OCI-LY3 (cell line): Measurements from ENCODE around the gene PPP1R37.

ENCODE experiments used
- H2AFZ ChIP-seq: fragments of 200-600, 300-600 bp; shearing (Covaris generic); 2 replicates; pipeline ENCODE4 v1.6.0; 2014; ENCODE audit warnings: antibody characterized with exemption, low read depth, low read length
- H3K27ac ChIP-seq: fragments of 200-600, 300-600 bp; sonication (generic); 2 replicates; pipeline ENCODE4 v1.5.1; 2014; ENCODE audit warnings: mild to moderate bottlenecking, low read length, moderate library complexity, mixed read lengths
- H3K27me3 ChIP-seq: fragments of 200-600, 300-600 bp; sonication (generic); 2 replicates; pipeline ENCODE4 v1.6.1; 2014; ENCODE audit warnings: low read depth, low read length, mixed read lengths
- H3K36me3 ChIP-seq: fragments of 200-600, 300-600 bp; sonication (generic); replicated peaks from 2 replicates; pipeline ENCODE3; 2014; ENCODE audit warnings: low read depth, low read length, mixed read lengths
- H3K4me1 ChIP-seq: fragments of 300-600, 200-600 bp; sonication (generic); 2 replicates; pipeline ENCODE4 v1.6.1; 2014; ENCODE audit warnings: low read length, mixed read lengths
- H3K4me2 ChIP-seq: fragments of 200-600, 300-600 bp; sonication (generic); 2 replicates; pipeline ENCODE4 v1.6.1; 2014; ENCODE audit warnings: low read length, mixed read lengths
- H3K4me3 ChIP-seq: fragments of 300-600, 200-600 bp; sonication (generic); 2 replicates; pipeline ENCODE4 v1.5.1; 2014; ENCODE audit warnings: antibody characterized with exemption, mild to moderate bottlenecking, low read length, moderate library complexity
- H3K79me2 ChIP-seq: fragments of 300-600, 200-600 bp; shearing (Covaris generic); 2 replicates; pipeline ENCODE4 v1.6.1; 2014; ENCODE audit warnings: mild to moderate bottlenecking, low read length, mixed read lengths
- H3K9ac ChIP-seq: fragments of 300-600, 200-600 bp; shearing (Covaris generic); 2 replicates; pipeline ENCODE4 v1.6.0; 2014; ENCODE audit warnings: mild to moderate bottlenecking, low read length, moderate library complexity
- H3K9me3 ChIP-seq: fragments of 200-600, 300-600 bp; shearing (Covaris generic); 2 replicates; pipeline ENCODE4 v1.6.1; 2014; ENCODE audit warnings: low read length, mixed read lengths; ENCODE audit not compliant: insufficient read depth
- H4K20me1 ChIP-seq: fragments of 200-600, 300-600 bp; sonication (generic); 2 replicates; pipeline ENCODE4 v1.6.1; 2016; ENCODE audit warnings: low read length, mixed read lengths; ENCODE audit not compliant: insufficient read depth
- CTCF ChIP-seq: fragments of 200-600, 300-600 bp; sonication (generic); IDR thresholded peaks from 2 replicates; pipeline ENCODE4 v1.5.1; 2014; ENCODE audit warnings: antibody characterized with exemption, low read length, low read depth
- EZH2phosphoT487 ChIP-seq: fragments of 200-600 bp; shearing (Covaris generic); IDR thresholded peaks from 2 replicates; pipeline ENCODE4 v1.6.1; 2018; ENCODE audit warnings: antibody characterized with exemption, mixed run types, low read depth

PPP1R37 gene

GRCh38 chr19:45100201-45100600, 7.2 kb downstream of the PPP1R37 start:
- no peak overlapping the region for H3K4me3 ChIP-seq
- no peaks in the 10 kb centered on the region for H3K9me3 ChIP-seq
- H3K27ac ChIP-seq, result no peak overlapping the region
- H3K79me2 ChIP-seq, result peaks cover 95% of the 10 kb centered on the region
- peaks cover 91% of the 10 kb centered on the region for H4K20me1 ChIP-seq
- no peaks in the 10 kb centered on the region for H3K27me3 ChIP-seq
- no peak for TF ChIP-seq CTCF
- no peak for TF ChIP-seq EZH2phosphoT487
- no peak overlapping the region for H3K4me2 ChIP-seq
- no peak overlapping the region for H3K9ac ChIP-seq
- no peaks in the 10 kb centered on the region for H3K36me3 ChIP-seq
- H3K4me1 ChIP-seq, result no peaks in the 10 kb centered on the region
- H2AFZ ChIP-seq, result no peak overlapping the region

- no peak overlapping the region for H2AFZ ChIP-seq
- no peaks in the 10 kb centered on the region for H3K9me3 ChIP-seq
- H3K4me3 ChIP-seq, result no peak overlapping the region
- H3K36me3 ChIP-seq, result no peaks in the 10 kb centered on the region
- H3K4me2 ChIP-seq, result no peak overlapping the region
- peaks cover 95% of the 10 kb centered on the region for H3K79me2 ChIP-seq
- no peak overlapping the region for H3K27ac ChIP-seq
- no peak overlapping the region for H3K9ac ChIP-seq
- peaks cover 91% of the 10 kb centered on the region for H4K20me1 ChIP-seq
- no peaks in the 10 kb centered on the region for H3K4me1 ChIP-seq
- no peak for TF ChIP-seq EZH2phosphoT487
- TF ChIP-seq CTCF, result no peak
- H3K27me3 ChIP-seq, result no peaks in the 10 kb centered on the region
Measured at GRCh38 chr19:45100846-45101252, 7.9 kb downstream of the PPP1R37 start.

GRCh38 chr19:45101806-45102205, 8.8 kb downstream of the PPP1R37 start:
- H4K20me1 ChIP-seq, result peaks cover 83% of the 10 kb centered on the region
- no peaks in the 10 kb centered on the region for H3K4me1 ChIP-seq
- peaks cover 91% of the 10 kb centered on the region for H3K79me2 ChIP-seq

GRCh38 chr19:45102481-45102880, 9.5 kb downstream of the PPP1R37 start:
- Histone ChIP-seq H3K27me3 (no peaks in the 10 kb centered on the region), H3K9me3 (no peaks in the 10 kb centered on the region), H3K4me2 (no peak overlapping the region), H3K36me3 (no peaks in the 10 kb centered on the region), H3K4me3 (no peak overlapping the region), H4K20me1 (peaks cover 76% of the 10 kb centered on the region), H3K4me1 (no peaks in the 10 kb centered on the region), H3K79me2 (peaks cover 88% of the 10 kb centered on the region), H3K9ac (no peak overlapping the region), H2AFZ (no peak overlapping the region), H3K27ac (no peak overlapping the region)
- no peak for TF ChIP-seq CTCF
- no peak for TF ChIP-seq EZH2phosphoT487

More at GRCh38 chr19:45101806-45102205, 8.8 kb downstream of the PPP1R37 start:
- Histone ChIP-seq H3K27ac (no peak overlapping the region), H3K9ac (no peak overlapping the region), H3K36me3 (no peaks in the 10 kb centered on the region), H3K4me2 (no peak overlapping the region), H3K4me3 (no peak overlapping the region), H3K9me3 (no peaks in the 10 kb centered on the region), H3K27me3 (no peaks in the 10 kb centered on the region), H2AFZ (no peak overlapping the region)
- no peak for TF ChIP-seq EZH2phosphoT487

GRCh38 chr19:45103156-45103507, 10.2 kb downstream of the PPP1R37 start:
- Histone ChIP-seq H2AFZ (no peak overlapping the region), H3K9me3 (no peaks in the 10 kb centered on the region), H3K4me1 (no peaks in the 10 kb centered on the region), H3K9ac (no peak overlapping the region), H3K36me3 (no peaks in the 10 kb centered on the region), H4K20me1 (peaks cover 73% of the 10 kb centered on the region), H3K4me3 (no peak overlapping the region), H3K27me3 (no peaks in the 10 kb centered on the region), H3K79me2 (peaks cover 88% of the 10 kb centered on the region), H3K27ac (no peak overlapping the region), H3K4me2 (no peak overlapping the region)
- TF ChIP-seq CTCF (no peak), EZH2phosphoT487 (no peak)
